AG04449 (cell line): ENCODE data around the gene RILP.
A peak's percentile ranks its signal among the peaks of the same experiment; 100 is the strongest.
"Not testable (repeated sequence)": the region's sequence is repeated elsewhere in the genome, so short reads cannot be mapped to it uniquely, and the experiment has no call there.

Source experiments
- CTCF ChIA-PET: fragments of 350-600 bp; formaldehyde crosslinking; extraction: SDS; loops from one replicate; lab custom pipeline; 2021; ENCODE audit warnings: antibody characterized with exemption; lab: Yijun Ruan, JAX
- POLR2A ChIA-PET: fragments of 400-600, 350-600 bp; formaldehyde crosslinking; extraction: SDS; loops from one replicate; lab custom pipeline; 2020; ENCODE audit warnings: antibody characterized with exemption, inconsistent platforms; lab: Yijun Ruan, JAX
- DNase-seq: peaks from one replicate; pipeline ENCODE4 v3.0.0-alpha.2; 2010; ENCODE audit warnings: low read depth, low spot score
- H3K4me3 ChIP-seq: 2 replicates; pipeline ENCODE4 v1.5.1; 2011; ENCODE audit warnings: low read depth, mild to moderate bottlenecking, control low read depth, low read length
- CTCF ChIP-seq: IDR thresholded peaks from one replicate; pipeline ENCODE4 v1.5.1; 2011; ENCODE audit warnings: mild to moderate bottlenecking, moderate library complexity, low read length, control low read depth, inconsistent platforms; ENCODE audit not compliant: insufficient read depth; ENCODE audit errors: missing control alignments

RILP gene

GRCh38 chr17:1686086-1686485 is 36.4 kb upstream of the RILP start:
- no peak for TF ChIP-seq CTCF
- DNase-seq: no peak
- CTCF ChIA-PET: no interaction called here
- no peak overlapping the region for H3K4me3 ChIP-seq
- POLR2A ChIA-PET: no interaction called here

GRCh38 chr17:1684378-1685189 is 34.9 kb upstream of the RILP start, which contains the start of gene PRPF8:
TSS of gene PRPF8 (minus strand) at chr17:1684867. CDS start at chr17:1684571, 296 bp downstream.
- no peak for TF ChIP-seq CTCF
- DNase-seq: peak; percentile 73
- CTCF ChIA-PET: interaction anchor here (0.9 to 3.8 kb wide), 5 partner anchors 11 to 36 kb away, joined by 4 to 25 read pairs (median 5); no protein-coding TSS in a partner anchor
- POLR2A ChIA-PET: interaction anchor here (0.9 to 2.2 kb wide), 5 partner anchors 11 to 36 kb away, joined by 3 to 11 read pairs (median 6); partner anchors contain the start of gene RILP
- H3K4me3 ChIP-seq: peak within 1 kb of the TSS; percentile 86

- POLR2A ChIA-PET: interaction anchor here (1.0 to 2.2 kb wide), 4 partner anchors 10 to 34 kb away, joined by 3 to 11 read pairs (median 8); partner anchors contain the start of gene RILP
- H3K4me3 ChIP-seq: peak overlapping the region; percentile 86
- CTCF ChIA-PET: interaction anchor here (1.0 to 3.8 kb wide), 6 partner anchors 10 to 100 kb away, joined by 4 to 25 read pairs (median 6); partner anchors contain the start of gene RILP
- TF ChIP-seq CTCF: no peak
- no peak for DNase-seq
These were observed 33.8 kb upstream of the RILP start for GRCh38 chr17:1683459-1683858.

- POLR2A ChIA-PET: no interaction called here
- CTCF ChIA-PET: no interaction called here
These were observed 26.7 kb upstream of the RILP start for GRCh38 chr17:1676401-1676800.

GRCh38 chr17:1673041-1673785 is 23.5 kb upstream of the RILP start:
- CTCF ChIA-PET: interaction anchor here (1.0 to 8.5 kb wide), 3 partner anchors 10 to 24 kb away, joined by 4 to 92 read pairs (median 29); partner anchors contain the start of genes RILP and SCARF1
- H3K4me3 ChIP-seq: no peak overlapping the region
- DNase-seq: no peak

More at GRCh38 chr17:1676401-1676800, 26.7 kb upstream of the RILP start:
- H3K4me3 ChIP-seq: no peak overlapping the region
- DNase-seq: no peak
- no peak for TF ChIP-seq CTCF

GRCh38 chr17:1663934-1664333 is 14.3 kb upstream of the RILP start:
- CTCF ChIA-PET: interaction anchor here (1.4 to 8.1 kb wide), 4 partner anchors 9 to 90 kb away, joined by 3 to 102 read pairs (median 16); partner anchors contain the start of genes RILP and SCARF1
- POLR2A ChIA-PET, DNase-seq, H3K4me3 ChIP-seq: not testable (repeated sequence)

More at GRCh38 chr17:1673041-1673785, 23.5 kb upstream of the RILP start:
- no peak for TF ChIP-seq CTCF
- POLR2A ChIA-PET: interaction anchor here (0.6 kb wide), 1 partner anchor 11 kb away, joined by 3 read pairs; no protein-coding TSS in a partner anchor
